ENCODE results near the gene PTX3.

Gene PTX3

DNA sequence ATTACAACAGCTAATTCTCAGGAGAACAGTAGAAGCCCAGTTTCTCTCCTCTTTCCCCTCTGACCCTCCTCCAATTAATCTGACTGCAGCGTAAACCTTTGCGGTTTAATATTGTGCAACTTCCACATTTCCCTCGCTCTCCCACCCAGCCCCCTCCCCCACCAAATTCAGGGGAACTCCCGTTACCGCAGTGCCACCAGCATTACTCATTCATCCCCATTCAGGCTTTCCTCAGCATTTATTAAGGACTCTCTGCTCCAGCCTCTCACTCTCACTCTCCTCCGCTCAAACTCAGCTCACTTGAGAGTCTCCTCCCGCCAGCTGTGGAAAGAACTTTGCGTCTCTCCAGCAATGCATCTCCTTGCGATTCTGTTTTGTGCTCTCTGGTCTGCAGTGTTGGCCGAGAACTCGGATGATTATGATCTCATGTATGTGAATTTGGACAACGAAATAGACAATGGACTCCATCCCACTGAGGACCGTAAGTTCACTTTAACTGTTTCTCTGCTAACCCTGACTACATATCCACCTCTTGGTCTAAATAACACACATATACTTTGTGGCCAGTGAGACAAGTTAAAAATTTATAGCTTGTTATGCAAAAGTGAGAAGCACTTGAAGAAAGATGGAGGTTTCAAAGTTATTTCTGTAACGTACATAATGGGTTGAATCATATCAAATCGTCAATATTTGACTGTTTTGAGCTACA is at the start of gene PTX3:
Gene PTX3 (plus strand): TSS at position 268 of the 709 bp plus-strand sequence. CDS start 84 bp downstream, at position 352.
- peak in 1 of 14 donors; percentile 58 for DNase-seq

GRCh38 chr3:157387708-157388435 is 48.8 kb upstream of the PTX3 start:
- DNase-seq = no peak

DNA sequence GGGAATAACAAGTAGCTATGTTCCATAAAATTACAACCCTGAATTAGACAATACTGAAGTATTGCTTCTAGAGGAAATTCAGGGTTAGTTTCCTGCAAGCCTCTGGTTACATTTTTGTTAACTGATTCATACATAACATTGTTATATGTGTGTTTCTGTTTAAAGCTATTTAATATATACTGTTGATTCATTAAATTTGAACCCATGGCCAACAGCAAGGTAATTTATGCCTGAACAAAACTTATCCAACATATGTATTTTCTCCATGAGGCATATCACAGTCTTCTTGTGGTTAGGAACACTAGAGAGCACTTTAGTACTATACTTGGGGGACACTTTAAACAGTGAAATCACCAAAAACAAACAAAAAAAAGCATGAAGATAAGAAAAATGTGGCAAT is 47.7 kb upstream of the PTX3 start:
- no peak for DNase-seq

DNA sequence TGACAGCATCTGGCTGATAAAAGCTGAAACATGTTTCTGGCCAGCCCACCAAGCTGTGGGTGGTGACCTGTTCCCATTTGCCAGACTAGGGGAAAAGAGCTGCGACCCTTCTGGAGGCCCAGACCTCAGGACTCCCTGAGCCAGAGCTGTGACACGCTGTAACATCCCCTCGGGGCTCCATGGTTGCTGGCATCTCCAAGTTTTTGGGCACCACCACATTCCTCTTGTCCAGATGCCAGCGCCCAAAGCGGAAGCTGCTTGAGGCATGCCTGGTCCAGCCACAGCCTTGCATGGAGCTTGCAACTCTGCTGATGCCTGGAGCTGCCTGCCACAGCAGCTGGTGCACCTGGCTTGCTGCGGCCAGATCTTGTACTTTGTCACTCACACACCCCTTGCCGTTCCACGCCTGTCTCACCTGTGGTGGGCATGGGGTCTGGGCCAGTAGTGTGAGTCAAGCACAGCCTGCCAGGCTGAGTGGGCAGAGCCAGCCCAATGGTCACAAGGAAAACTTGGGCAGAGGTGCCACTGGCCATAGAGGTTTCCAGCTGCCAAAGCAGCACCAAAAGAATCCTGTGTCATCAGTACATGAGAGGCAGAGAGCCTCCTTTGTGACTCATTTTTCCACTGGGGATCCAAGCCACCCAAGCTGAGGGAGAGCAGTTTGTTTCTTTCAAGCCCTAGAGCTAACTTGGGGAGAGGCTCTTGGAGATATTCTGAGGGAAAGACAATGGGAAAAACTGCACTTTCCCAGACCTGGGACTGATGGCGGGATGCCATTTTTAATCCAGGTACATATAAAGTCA is 45.7 kb upstream of the PTX3 start:
- no peak for DNase-seq

GRCh38 chr3:157392104-157392503 is 44.5 kb upstream of the PTX3 start:
- DNase-seq = no peak

DNA sequence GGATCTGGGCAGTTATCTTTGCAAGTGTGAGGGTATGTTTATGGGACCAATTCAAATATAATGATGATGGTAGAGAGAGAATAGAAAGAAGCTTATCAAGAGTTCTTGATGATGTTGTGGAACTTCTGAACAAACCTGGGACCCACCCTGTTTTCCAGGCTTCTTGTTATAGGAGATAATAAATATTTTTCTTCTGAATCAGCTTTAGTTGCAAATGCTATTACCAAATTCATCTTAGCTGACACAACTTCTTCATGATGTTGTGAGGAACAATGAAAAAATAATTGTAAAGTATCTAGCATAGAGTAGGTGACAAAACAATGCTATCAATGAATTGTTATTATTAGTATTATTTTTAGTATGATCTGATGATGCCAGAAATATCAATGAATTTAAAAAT is 43.5 kb upstream of the PTX3 start:
- DNase-seq = no peak

GRCh38 chr3:157394411-157394810 is 42.2 kb upstream of the PTX3 start:
- DNase-seq = no peak

DNA sequence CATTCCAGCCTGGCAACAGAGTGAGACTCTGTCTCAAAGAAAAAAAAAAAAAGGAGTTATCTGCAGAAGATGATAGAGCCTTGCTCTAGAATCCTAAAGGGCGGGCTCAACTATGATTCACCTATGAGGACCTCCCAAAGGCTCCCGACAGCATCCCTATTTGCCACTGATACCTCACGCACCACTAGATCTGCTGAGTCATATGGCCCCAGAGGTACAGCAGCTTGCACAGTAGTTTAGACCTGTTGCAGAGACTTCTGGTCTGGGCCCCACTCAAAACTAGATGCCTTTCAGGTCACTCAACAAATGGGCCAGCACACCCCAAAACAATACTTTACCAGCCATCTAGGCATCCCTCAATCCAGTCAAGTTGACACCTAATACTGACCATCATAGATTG is 38.1 kb upstream of the PTX3 start:
- no peak for DNase-seq

DNA sequence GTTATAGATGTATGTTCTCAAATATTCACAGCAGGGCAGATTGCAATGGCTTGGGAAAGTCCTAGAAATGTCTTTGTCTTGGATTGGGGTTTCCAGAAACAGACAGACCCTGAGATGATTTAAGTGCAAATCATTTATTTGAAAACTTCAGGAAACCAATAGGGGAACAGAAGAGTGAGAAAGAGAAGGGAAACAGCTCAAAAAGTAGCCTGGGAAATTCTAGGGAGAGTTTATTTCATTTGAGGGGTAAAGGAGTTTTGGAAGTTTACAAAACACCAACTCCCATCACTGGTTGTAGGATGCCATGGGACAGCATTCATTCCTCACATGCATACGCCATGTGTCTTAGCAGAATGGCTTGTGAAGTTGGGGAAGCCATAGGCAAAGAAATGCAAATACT is 32.3 kb upstream of the PTX3 start:
- no peak for DNase-seq

DNA sequence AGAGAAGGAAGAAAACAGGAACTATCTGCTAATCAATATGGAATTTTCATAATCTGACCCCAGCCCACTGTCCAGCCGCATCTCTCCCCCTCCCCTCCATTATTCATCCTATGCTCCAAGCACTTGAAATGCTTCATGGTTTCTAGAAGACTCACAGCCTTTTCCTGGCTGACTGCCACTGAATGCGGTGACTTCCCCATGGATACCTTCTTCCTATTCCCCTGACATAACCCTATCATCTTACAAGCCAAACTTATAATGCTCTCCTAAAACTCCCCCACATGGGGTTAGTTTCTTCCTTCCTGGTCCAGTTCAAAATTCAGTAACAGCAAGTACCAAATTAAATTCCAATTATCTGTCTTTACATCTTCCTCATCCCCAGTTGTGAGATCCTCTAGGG is 31.2 kb upstream of the PTX3 start:
- DNase-seq = no peak

GRCh38 chr3:157406394-157406793 is 30.3 kb upstream of the PTX3 start:
- DNase-seq = no peak

DNA sequence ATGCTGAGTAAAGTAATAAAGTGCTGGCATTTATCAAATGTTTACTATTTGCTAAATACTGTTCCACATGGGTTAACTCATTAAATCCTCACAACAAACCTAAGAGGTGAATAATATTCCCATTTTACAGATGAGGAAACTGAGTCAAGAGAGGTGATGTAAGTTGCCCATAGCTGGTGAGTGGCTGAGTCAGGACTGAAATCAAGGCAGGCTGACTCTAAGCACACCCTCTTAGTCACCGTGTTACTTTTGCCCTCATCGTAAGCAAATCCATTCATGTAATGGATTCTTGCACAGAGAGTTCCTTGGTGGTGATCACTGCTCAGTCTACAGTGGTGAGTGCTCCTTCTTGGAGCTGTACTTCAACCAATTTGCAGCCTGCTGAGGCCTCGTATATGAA is 28.9 kb upstream of the PTX3 start:
- no peak for DNase-seq

- no peak for DNase-seq
Measured at GRCh38 chr3:157408499-157409149, 28.0 kb upstream of the PTX3 start.

- DNase-seq = no peak
Measured at GRCh38 chr3:157409516-157409915, 27.1 kb upstream of the PTX3 start.

DNA sequence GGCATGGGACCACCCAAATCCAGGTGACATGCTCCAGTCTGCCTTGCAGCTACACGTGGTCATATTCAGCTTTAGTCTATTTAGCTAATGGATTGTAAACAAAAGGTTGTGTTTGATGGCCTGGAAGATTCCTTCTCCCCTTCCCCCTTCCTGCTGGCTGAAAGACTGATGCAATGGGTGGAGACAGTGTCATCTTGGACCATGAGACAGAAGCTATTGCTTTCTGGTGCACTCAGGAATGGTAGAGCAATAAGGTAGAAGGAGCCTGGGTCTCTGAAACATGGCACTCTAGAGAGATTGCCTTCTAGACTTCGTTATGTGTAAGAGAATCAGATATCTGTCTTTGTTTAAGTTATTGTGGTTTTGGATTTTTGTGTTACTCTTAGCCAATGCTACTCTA is 25.7 kb upstream of the PTX3 start:
- no peak for DNase-seq

GRCh38 chr3:157412323-157412855 is 24.3 kb upstream of the PTX3 start:
- DNase-seq = no peak

DNA sequence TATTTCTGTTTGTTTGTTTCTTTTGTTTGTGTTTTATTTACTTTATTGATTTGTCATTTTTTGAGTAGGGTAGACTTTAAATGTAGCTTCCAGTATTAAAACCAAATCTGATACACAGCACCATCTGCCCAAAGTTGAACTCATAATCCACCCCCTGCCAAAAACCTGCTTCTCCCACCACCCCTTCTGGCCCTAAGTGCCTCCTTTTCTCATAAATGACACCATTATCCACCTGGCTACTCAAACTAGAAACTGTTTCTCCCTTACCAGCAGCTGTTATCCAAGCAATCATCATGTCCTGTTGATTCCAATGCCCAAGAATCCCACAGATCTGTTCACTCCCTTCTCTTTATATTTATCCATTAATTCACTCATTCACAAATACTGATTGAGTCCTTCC is 21.8 kb upstream of the PTX3 start:
- DNase-seq = no peak

- DNase-seq = no peak
Measured at GRCh38 chr3:157416347-157417087, 20.1 kb upstream of the PTX3 start.

DNA sequence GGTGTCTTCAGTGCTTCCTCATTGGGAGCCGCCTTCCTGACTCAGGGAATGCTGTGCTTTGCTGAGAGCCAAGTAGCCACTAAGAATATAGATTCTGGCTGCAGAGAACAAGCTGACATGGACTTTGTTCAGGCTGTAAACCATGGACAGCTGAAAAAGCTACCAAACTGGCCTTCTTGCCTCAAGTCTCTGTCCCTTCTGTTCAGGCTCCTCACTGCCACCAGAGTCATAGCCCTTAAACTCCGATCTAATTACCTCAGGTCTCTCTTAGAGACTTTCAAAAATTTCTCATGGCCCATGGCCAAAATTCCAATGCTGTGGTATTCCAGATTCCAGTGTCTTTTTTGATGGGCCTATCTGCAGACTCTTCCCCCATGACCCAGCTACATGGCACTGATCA is 19.4 kb upstream of the PTX3 start:
- DNase-seq = no peak

GRCh38 chr3:157418104-157418503 is 18.5 kb upstream of the PTX3 start:
- DNase-seq = no peak

DNA sequence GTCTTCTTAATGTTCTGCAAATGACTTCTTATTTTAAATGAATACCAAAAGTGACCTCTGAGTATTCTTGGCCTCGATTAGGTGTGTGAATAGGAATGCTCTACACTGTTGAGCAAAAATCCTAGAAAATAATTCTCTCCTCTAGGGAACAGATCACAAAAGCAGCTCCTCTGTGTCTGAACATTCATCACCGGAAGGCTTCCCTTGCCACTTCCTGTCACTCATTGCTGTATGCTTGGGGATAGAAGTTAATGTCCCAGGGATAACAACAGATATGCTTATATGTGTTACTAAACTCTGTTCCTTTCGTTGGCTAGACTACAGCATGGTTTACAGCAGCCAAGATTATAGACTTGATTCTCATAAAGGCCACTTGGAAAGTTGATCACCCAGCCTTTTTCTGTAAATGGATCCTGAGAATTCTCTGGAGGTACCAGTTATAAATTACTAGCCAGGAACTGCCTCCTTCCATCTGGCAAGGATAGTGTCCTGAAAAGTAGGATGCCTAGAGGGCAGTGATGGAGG is 16.0 kb upstream of the PTX3 start:
- no peak for DNase-seq

GRCh38 chr3:157423337-157423736 is 13.3 kb upstream of the PTX3 start:
- no peak for DNase-seq

Measured in C1 segment of cervical spinal cord (tissue), 14 donors.